HG03378 (cell line): ENCODE data around the gene MRPS27.
"Not testable (repeated sequence)": the region's sequence is repeated elsewhere in the genome, so short reads cannot be mapped to it uniquely, and the experiment has no call there.

Source experiments
- ATAC-seq: cut with Tn5 transposase; IDR thresholded peaks from one replicate; pipeline ENCODE4 v1.9.1; 2021; ENCODE audit warnings: mild to moderate bottlenecking, moderate library complexity; ENCODE audit not compliant: unreplicated experiment

The MRPS27 gene

DNA sequence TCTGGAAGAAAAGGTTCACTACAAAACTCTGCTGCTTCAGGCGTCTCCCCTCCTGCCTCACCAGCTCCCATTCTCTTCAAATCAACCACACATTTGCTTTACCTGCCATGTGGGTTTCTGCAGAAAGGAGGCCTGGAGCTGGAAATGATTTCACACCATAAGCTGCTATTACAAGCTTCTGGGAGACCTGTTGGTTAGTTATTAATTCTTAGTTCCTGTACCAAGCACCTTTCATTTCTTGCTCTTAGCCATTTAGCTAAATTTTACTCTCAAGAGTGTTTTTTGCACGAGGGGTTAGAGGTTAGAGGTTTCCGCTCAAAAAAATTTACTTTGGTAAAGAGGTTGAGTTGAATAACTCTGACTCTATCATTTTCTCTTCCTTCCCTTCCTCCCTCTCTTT is 142.5 kb downstream of the MRPS27 start:
- ATAC-seq: peak; percentile 55

DNA sequence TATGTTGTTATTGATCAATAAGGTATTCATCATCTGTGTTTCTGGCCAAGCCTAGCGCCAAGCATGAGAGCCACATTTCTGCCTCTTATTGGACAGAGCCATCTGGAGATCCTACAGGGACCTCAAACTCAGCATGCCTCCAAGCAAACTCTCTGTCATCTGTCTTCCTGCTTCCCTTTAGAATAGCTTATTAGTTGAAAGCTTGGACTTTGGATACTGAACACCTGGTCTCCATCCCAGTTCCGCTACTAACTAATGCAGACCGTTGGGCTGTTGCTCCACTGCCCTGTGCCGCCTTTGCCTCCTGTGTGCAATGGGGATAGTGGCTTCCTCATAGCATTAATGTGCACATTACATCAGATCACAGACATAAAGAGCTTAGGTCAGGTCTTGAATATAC is 147.3 kb downstream of the MRPS27 start:
- ATAC-seq: no peak

DNA sequence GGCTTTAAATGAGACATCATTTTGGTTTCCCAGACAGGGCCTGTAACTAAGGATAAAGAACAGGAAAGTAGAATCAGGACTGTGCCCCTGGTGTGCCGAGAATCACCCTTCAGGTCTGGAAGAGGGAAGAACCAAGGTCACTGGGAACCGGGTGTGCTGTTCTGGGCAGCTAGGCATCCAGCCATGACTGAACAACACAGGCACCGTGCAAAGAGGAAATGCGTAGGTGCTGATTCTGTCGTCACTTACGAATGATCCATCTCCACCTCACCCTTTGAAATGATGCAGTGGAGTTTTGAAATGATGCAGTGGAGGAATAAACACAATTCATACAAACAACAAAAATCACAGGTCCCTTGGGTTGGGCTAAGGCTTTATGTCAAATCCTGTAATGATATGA is 148.4 kb downstream of the MRPS27 start:
- no peak for ATAC-seq

DNA sequence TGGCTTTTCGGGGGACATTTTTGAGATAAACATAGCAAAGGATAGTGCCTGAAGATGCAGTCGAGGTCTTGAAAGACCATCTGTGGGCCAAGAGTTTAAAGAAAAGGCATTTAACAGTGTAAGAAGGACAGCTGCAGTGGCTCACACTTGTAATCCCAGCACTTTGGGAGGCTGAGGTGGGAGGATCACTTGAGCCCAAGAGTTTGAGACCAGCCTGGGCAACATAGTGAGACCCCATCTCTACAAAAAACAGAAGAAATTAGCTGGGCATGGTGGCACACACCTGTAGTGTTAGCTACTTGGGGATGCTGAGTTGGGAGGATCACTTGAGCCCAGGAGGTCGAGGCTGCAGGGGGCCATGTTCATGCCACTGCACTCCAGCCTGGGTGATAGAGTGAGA is 148.9 kb downstream of the MRPS27 start:
- not testable (repeated sequence) for ATAC-seq

DNA sequence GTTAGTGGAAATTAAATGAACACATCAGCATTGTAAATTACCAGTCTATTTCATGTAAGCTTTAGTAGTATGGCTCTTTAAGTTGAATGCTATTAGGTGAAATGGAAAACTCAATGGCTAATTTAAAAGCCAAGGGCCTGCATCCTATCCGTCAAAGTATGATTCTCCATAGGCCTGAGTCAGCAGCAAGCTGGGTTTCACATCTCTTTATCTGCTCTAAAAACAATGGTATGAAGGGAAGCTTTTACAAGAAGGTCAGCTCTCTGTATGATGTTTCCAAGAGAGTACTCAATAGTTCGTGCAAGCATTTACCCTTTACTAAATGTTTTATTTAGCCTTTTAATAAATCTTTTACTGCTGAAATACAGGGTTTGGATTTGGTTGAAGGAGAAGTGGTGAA is 149.9 kb downstream of the MRPS27 start:
- ATAC-seq: no peak
